Progenitor cell of endocrine pancreas (in vitro differentiated cells): ENCODE data around the gene TMBIM6. TPM values are rescaled to one million over a fixed set of nuclear protein-coding genes. Genes with fewer than 3 reads are reported as not detected.

Experiments used
- DNase-seq: peaks from one replicate; pipeline ENCODE4 v3.0.0; 2021; ENCODE audit warnings: low spot score; ENCODE audit not compliant: unreplicated experiment
- H3K27ac Mint-ChIP-seq: 2 replicates; pipeline ENCODE4 v1.8.0; 2021; ENCODE audit warnings: mild to moderate bottlenecking, moderate library complexity, mixed read lengths
- H3K27me3 Mint-ChIP-seq: 2 replicates; pipeline ENCODE4 v1.8.0; 2021; ENCODE audit warnings: mixed read lengths
- H3K36me3 Mint-ChIP-seq: 2 replicates; pipeline ENCODE4 v1.8.0; 2022; ENCODE audit warnings: mixed read lengths; ENCODE audit not compliant: insufficient read depth
- H3K4me1 Mint-ChIP-seq: 2 replicates; pipeline ENCODE4 v1.8.0; 2021; ENCODE audit warnings: low read depth, mixed read lengths
- H3K4me3 Mint-ChIP-seq: 2 replicates; pipeline ENCODE4 v1.8.0; 2021; ENCODE audit warnings: low read depth, mild to moderate bottlenecking, moderate library complexity, mixed read lengths
- H3K9me3 Mint-ChIP-seq: 2 replicates; pipeline ENCODE4 v1.8.0; 2021; ENCODE audit warnings: low read depth, mixed read lengths
- CTCF ChIP-seq: fragments of 200-600 bp; sonication (generic); IDR thresholded peaks from one replicate; pipeline ENCODE4 v1.5.0; 2021; ENCODE audit warnings: antibody characterized with exemption, mild to moderate bottlenecking; ENCODE audit not compliant: unreplicated experiment
- total RNA-seq: library from RNA; stranded (reverse); gene quantifications from 2 replicates; pipeline ENCODE4 v1.2.1, GENCODE V29; 2021

Gene TMBIM6
- total RNA-seq, 1 donor from 2014 or later, result 449 TPM

GRCh38 chr12:49761677-49762467 lies 20.5 kb downstream of the TMBIM6 start:
- peaks cover 39% of the 10 kb centered on the region for H3K36me3 Mint-ChIP-seq
- no peak overlapping the region for H3K4me3 Mint-ChIP-seq
- H3K4me1 Mint-ChIP-seq, result peaks cover 3% of the 10 kb centered on the region
- no peaks in the 10 kb centered on the region for H3K9me3 Mint-ChIP-seq
- DNase-seq, result no peak
- TF ChIP-seq CTCF, result no peak
- H3K27ac Mint-ChIP-seq, result no peak overlapping the region
- H3K27me3 Mint-ChIP-seq, result no peaks in the 10 kb centered on the region

GRCh38 chr12:49762468-49762847 lies 21.1 kb downstream of the TMBIM6 start:
- no peaks in the 10 kb centered on the region for H3K9me3 Mint-ChIP-seq
- H3K4me3 Mint-ChIP-seq, result no peak overlapping the region
- peaks cover 34% of the 10 kb centered on the region for H3K36me3 Mint-ChIP-seq
- no peak for DNase-seq
- peaks cover 3% of the 10 kb centered on the region for H3K4me1 Mint-ChIP-seq
- TF ChIP-seq CTCF, result no peak
- H3K27ac Mint-ChIP-seq, result no peak overlapping the region
- no peaks in the 10 kb centered on the region for H3K27me3 Mint-ChIP-seq

- TF ChIP-seq CTCF, result peak; percentile 71
- Mint-ChIP-seq H3K27ac (peak overlapping the region; percentile 49), H3K36me3 (peaks cover 30% of the 10 kb centered on the region), H3K27me3 (no peaks in the 10 kb centered on the region), H3K4me1 (peaks cover 3% of the 10 kb centered on the region), H3K4me3 (no peak overlapping the region), H3K9me3 (no peaks in the 10 kb centered on the region)
- peak; percentile 51 for DNase-seq
Observed at GRCh38 chr12:49763006-49763591, 21.7 kb downstream of the TMBIM6 start.

DNA sequence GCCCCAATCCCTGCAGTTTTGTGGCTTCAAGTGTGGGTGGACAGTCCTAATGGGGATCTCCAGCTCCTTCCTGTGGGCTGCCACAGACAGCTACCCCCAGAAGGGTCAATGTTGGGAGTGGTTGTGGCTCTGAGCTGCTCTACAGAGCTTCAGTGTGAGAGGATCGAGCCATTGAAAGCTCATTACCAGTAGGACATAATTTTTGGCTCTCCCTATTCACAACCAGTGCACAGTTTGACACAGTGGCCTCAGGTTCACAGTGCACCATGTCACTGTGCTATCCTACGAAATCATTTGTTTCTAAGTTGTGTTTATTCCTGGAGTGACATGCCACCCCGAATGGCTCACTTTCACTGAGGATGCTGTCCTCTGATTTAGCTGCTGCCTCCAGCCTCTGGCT lies 22.8 kb downstream of the TMBIM6 start:
- Mint-ChIP-seq H3K4me3 (no peak overlapping the region), H3K27me3 (no peaks in the 10 kb centered on the region), H3K36me3 (peaks cover 21% of the 10 kb centered on the region), H3K27ac (no peak overlapping the region), H3K4me1 (peaks cover 3% of the 10 kb centered on the region), H3K9me3 (no peaks in the 10 kb centered on the region)
- no peak for TF ChIP-seq CTCF
- DNase-seq, result no peak

GRCh38 chr12:49766115-49766455 lies 24.7 kb downstream of the TMBIM6 start:
- no peak overlapping the region for H3K4me3 Mint-ChIP-seq
- no peak for DNase-seq
- H3K27me3 Mint-ChIP-seq, result no peaks in the 10 kb centered on the region
- H3K27ac Mint-ChIP-seq, result no peak overlapping the region
- TF ChIP-seq CTCF, result no peak
- H3K4me1 Mint-ChIP-seq, result peaks cover 3% of the 10 kb centered on the region
- peaks cover 20% of the 10 kb centered on the region for H3K36me3 Mint-ChIP-seq
- no peaks in the 10 kb centered on the region for H3K9me3 Mint-ChIP-seq
